Gastroesophageal sphincter (tissue), 3 donors: ENCODE results near the gene CCT7.

ENCODE experiments used
- CTCF ChIP-seq, 4 experiments: fragments of 200-600 bp in 2 of 4; fragments of 450-650 bp in 2 of 4; sonication (generic) in 1 of 4; IDR thresholded peaks; one replicate each; pipeline ENCODE4 v1.5.1; 2017 to 2019; ENCODE audit warnings: antibody characterized with exemption in 4 of 4, mild to moderate bottlenecking in 2 of 4, moderate library complexity in 2 of 4
- EP300 ChIP-seq: sonication (generic); formaldehyde crosslinking; IDR thresholded peaks from one replicate; pipeline ENCODE4 v1.6.1; 2017; ENCODE audit warnings: antibody characterized with exemption, mild to moderate bottlenecking

- TF ChIP-seq CTCF (IDR thresholded peaks at IDR 0.05) (no peak), EP300 (no peak)
Measured at GRCh38 chr2:73265298-73266060, 31.4 kb downstream of the CCT7 start.
